T-helper 22 cell (primary cell): ENCODE results near the gene MAPRE3.
"Not testable (repeated sequence)": the region's sequence is repeated elsewhere in the genome, so short reads cannot be mapped to it uniquely, and the experiment has no call there.

Experiments
- DNase-seq: peaks from one replicate; pipeline ENCODE4 v3.0.0-alpha.2; 2020; ENCODE audit warnings: low read depth

Gene MAPRE3

DNA sequence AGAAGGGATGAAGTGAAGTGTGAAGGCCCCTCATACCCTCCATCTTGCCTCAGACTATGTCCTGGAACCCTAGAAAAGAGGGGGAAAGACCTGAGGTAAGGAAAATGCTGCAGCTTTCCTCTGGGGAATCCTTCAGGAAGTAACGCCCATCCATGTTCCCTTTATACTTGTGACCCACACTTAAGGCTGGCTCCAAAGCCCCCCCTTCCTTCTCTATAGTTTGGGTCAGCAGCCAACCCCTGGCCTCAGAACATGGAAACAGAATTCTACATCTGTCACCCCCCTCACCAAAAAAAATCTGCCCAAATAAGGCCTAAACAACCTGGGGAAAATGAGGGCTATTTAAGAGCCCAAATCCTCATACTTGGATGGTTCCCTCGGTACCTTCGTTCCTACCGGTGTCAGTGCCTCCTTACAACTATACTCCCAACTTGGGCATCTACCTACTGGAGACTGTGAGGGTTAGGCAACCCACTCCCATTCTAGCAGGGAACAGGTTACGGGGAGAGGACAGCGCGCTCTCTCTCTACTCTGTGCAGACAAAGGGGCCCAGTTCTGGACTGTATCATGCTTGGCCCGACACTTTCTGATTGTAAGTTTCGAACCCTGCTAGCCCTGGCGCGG lies 100.3 kb downstream of the MAPRE3 start:
- DNase-seq, result no peak

- peak; percentile 82 for DNase-seq
Observed at GRCh38 chr2:27071277-27071989, 101.0 kb downstream of the MAPRE3 start, which contains the start of gene OST4. OST4 (minus strand) TSS chr2:27071654.

- peak; percentile 20 for DNase-seq
Observed at GRCh38 chr2:27071990-27072830, 101.8 kb downstream of the MAPRE3 start.

DNA sequence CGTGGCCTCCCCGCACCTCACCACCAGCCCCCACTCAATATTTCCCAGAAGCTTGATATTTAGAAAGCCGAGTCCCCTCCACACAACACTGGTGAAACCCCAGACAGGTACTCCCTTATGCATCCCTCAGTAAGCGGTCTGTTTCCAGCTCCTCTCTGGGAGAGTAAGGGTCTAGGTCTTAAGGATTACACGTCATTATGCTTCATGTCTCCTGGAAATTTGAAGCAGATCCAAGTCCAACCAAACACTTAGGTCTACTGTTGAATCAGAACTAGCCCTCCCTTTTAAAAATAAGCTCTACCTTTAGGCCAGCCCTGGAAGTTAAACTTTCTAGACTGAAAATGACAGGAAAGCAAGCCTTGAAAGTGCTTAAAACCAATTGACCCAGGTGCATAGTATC lies 102.5 kb downstream of the MAPRE3 start:
- DNase-seq, result no peak

- DNase-seq, result no peak
Observed at GRCh38 chr2:27073782-27074181, 103.3 kb downstream of the MAPRE3 start.

DNA sequence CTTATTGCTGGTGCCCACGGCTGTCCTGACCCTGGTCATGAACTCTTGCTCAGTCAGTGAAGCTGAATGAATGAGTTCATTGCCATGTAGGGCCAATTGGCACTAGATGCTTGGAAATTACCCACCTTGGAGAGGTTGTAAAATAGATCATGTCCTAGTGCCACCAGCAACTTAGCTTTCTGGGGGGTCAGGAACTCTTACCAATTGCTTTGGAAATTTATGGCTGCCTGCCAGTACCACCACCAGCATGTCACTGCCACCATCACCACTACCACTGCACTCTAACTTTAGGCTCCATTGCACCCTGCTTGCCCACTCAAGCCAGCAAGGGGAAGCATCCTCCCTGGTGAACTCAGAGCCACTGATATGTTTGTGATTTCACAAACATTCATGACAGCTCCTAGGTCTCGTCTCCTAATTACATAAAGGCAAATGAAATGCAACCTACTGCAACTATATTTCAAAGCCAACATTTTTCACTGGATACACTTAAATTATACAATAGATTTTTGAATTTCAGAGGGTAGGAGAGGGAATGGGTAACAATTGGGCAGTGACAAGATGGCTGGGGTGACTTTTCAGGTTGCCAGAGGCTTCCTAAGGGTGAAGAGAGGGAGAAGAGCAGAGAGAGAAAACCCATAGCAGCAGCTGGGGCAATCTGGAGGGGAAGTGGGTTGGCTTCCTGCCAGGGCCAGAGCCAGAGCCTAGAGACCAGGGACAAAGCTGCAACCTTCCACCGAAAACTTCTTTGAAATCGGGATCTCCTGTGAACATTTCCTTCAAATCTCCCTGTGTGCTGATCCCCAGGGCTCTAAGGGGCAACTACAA lies 104.5 kb downstream of the MAPRE3 start:
- DNase-seq, result peak; percentile 36

DNA sequence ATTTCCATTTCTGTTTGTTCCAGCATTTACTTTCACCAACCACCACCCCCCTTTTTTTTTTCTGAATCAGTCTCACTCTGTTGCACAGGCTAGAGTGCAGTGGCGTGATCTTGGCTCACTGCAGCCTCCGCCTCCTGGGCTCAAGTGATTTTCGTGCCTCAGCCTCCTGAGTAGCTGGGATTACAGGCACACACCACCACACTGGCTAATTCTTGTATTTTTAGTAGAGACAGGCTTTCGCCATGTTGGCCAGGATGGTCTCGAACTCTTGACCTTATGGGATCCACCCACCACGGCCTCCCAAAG lies 105.1 kb downstream of the MAPRE3 start:
- DNase-seq, result not testable (repeated sequence)

DNA sequence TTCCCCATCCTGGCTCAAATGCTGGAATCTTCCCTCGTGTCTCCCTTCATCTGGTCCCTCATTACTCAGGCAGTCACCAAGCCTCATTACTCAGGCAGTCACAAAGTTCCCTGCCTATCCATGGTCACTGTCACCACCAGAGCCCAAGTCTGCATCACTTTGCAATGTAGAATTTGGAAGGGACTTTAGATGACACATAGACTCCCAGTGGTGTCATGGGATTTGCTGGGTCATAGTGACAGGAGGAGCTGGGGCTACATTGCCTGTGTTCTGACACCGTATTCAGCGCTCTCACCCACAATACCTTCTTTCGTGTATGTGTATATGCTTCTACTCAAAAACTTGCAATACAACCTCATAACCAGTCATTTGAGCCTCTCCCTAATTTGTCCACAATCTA lies 105.9 kb downstream of the MAPRE3 start:
- no peak for DNase-seq
